Measurements from ENCODE around the gene FAM234A.

DNA sequence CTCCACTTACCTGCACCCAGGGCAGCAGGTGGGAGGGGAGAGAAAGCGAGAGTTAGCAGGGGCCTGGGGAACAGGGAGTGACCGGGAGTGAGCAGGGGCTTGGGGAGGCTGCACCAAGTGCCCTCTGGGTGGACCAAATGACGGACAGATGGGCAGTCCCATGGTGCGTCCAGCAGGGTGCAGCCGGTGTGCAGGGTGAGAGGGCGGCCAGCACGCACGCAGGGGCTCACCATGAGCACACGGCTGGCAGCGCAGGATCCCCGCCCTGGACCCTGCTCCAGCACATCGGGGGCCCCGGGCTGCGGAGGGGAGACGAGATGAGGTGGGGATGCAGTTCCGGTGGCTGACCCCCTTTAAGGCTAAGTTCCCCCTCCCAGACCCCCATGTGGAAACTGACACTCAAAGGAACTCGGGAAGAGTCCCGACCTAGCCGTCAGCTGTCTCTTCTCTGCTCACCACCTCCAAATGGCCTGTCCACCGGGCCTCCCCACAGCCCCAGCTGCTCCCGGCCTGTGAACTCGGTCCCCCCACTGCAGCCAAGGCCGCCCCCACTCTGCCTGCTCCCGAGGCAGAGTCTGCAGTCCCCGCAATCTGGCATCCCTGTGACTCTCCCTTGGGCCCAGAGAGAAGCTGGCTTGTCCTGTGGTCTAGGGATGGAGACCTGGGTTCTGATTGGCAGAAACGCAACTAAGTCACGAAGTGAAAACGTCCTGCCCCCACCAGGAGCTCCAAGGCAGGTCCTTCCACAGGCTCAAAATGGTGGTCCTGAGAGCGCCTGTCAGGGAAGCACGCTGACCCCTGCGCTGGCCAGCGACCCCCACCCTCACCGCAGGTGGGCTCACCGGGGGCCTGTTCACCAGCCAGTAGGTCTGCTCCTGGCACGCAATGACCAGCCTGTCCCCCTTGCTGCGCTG lies 38.3 kb downstream of the FAM234A start:
- TF ChIP-seq, protein P1, sequence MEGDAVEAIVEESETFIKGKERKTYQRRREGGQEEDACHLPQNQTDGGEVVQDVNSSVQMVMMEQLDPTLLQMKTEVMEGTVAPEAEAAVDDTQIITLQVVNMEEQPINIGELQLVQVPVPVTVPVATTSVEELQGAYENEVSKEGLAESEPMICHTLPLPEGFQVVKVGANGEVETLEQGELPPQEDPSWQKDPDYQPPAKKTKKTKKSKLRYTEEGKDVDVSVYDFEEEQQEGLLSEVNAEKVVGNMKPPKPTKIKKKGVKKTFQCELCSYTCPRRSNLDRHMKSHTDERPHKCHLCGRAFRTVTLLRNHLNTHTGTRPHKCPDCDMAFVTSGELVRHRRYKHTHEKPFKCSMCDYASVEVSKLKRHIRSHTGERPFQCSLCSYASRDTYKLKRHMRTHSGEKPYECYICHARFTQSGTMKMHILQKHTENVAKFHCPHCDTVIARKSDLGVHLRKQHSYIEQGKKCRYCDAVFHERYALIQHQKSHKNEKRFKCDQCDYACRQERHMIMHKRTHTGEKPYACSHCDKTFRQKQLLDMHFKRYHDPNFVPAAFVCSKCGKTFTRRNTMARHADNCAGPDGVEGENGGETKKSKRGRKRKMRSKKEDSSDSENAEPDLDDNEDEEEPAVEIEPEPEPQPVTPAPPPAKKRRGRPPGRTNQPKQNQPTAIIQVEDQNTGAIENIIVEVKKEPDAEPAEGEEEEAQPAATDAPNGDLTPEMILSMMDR (conservative IDR thresholded peaks at IDR 0.05 in 1 of 2, IDR thresholded peaks at IDR 0.05 in 1 of 2; ENCODE audit: low read depth in 1 of 2, low read length in 2 of 2), result no peak
- no peak for TF ChIP-seq EZH2 (IDR thresholded peaks at IDR 0.05; ENCODE audit: low read length, missing control alignments)
